ENCODE measurements around the gene NRARP. TPM values are rescaled to one million over a fixed set of nuclear protein-coding genes. Genes with fewer than 3 reads are reported as not detected.
"Not testable (repeated sequence)": the region's sequence is repeated elsewhere in the genome, so short reads cannot be mapped to it uniquely, and the experiment has no call there.

The NRARP gene
- total RNA-seq, 3 donors from 2014 or later = 7.6 to 15.6 (median 11.6) TPM

- DNase-seq (no peak), ATAC-seq (no peak)
- Mint-ChIP-seq H3K27me3 (ENCODE audit: low read depth) (no peaks in the 10 kb centered on the region), H3K4me1 (ENCODE audit: low read depth) (peaks cover 2% of the 10 kb centered on the region), H3K9me3 (no peaks in the 10 kb centered on the region), H3K36me3 (ENCODE audit: insufficient read depth) (peaks cover 6% of the 10 kb centered on the region), H3K4me3 (no peak overlapping the region)
Measured at GRCh38 chr9:137262909-137263285, 39.2 kb downstream of the NRARP start.

GRCh38 chr9:137262173-137262908 lies 39.7 kb downstream of the NRARP start:
- not testable (repeated sequence) for ATAC-seq; H3K9me3 Mint-ChIP-seq; H3K4me1 Mint-ChIP-seq (ENCODE audit: low read depth); DNase-seq; H3K4me3 Mint-ChIP-seq; H3K36me3 Mint-ChIP-seq (ENCODE audit: insufficient read depth); H3K27me3 Mint-ChIP-seq (ENCODE audit: low read depth)

- no peak for DNase-seq
- ATAC-seq = no peak
- Mint-ChIP-seq H3K9me3 (no peaks in the 10 kb centered on the region), H3K4me1 (ENCODE audit: low read depth) (peaks cover 14% of the 10 kb centered on the region), H3K4me3 (peak overlapping the region; percentile 89), H3K27me3 (ENCODE audit: low read depth) (no peaks in the 10 kb centered on the region), H3K36me3 (ENCODE audit: insufficient read depth) (peaks cover 4% of the 10 kb centered on the region)
Measured at GRCh38 chr9:137256856-137257255, 45.2 kb downstream of the NRARP start.

GRCh38 chr9:137256362-137256761 lies 45.7 kb downstream of the NRARP start:
- H3K9me3 Mint-ChIP-seq = no peaks in the 10 kb centered on the region
- H3K4me3 Mint-ChIP-seq = peak overlapping the region; percentile 89
- H3K27me3 Mint-ChIP-seq (ENCODE audit: low read depth) = no peaks in the 10 kb centered on the region
- no peaks in the 10 kb centered on the region for H3K36me3 Mint-ChIP-seq (ENCODE audit: insufficient read depth)
- no peak for ATAC-seq
- peaks cover 12% of the 10 kb centered on the region for H3K4me1 Mint-ChIP-seq (ENCODE audit: low read depth)
- no peak for DNase-seq

GRCh38 chr9:137255448-137256114 lies 46.5 kb downstream of the NRARP start:
- H3K9me3 Mint-ChIP-seq = no peaks in the 10 kb centered on the region
- H3K4me3 Mint-ChIP-seq = peak overlapping the region; percentile 89
- DNase-seq = no peak
- H3K36me3 Mint-ChIP-seq (ENCODE audit: insufficient read depth) = no peaks in the 10 kb centered on the region
- ATAC-seq = peak in 1 of 2 donors; percentile 49
- peaks cover 12% of the 10 kb centered on the region for H3K4me1 Mint-ChIP-seq (ENCODE audit: low read depth)
- H3K27me3 Mint-ChIP-seq (ENCODE audit: low read depth) = no peaks in the 10 kb centered on the region

GRCh38 chr9:137254624-137255447 lies 47.2 kb downstream of the NRARP start, which contains the start of gene NELFB:
Gene NELFB, plus strand, starts transcription at chr9:137255327.
- DNase-seq = peak; percentile 97
- H3K4me3 Mint-ChIP-seq = peak within 1 kb of the TSS; percentile 89
- no peaks in the 10 kb centered on the region for H3K27me3 Mint-ChIP-seq (ENCODE audit: low read depth)
- no peaks in the 10 kb centered on the region for H3K36me3 Mint-ChIP-seq (ENCODE audit: insufficient read depth)
- ATAC-seq = peak; percentile 93 to 94
- H3K9me3 Mint-ChIP-seq = no peaks in the 10 kb centered on the region
- H3K4me1 Mint-ChIP-seq (ENCODE audit: low read depth) = peaks cover 12% of the 10 kb centered on the region

GRCh38 chr9:137253717-137254623 lies 48.1 kb downstream of the NRARP start:
- H3K27me3 Mint-ChIP-seq (ENCODE audit: low read depth) = no peaks in the 10 kb centered on the region
- no peak for DNase-seq
- H3K4me3 Mint-ChIP-seq = peak overlapping the region; percentile 84
- no peaks in the 10 kb centered on the region for H3K9me3 Mint-ChIP-seq
- no peak for ATAC-seq
- H3K36me3 Mint-ChIP-seq (ENCODE audit: insufficient read depth) = no peaks in the 10 kb centered on the region
- peaks cover 12% of the 10 kb centered on the region for H3K4me1 Mint-ChIP-seq (ENCODE audit: low read depth)

GRCh38 chr9:137252555-137253506 lies 49.2 kb downstream of the NRARP start:
- peaks cover 12% of the 10 kb centered on the region for H3K4me1 Mint-ChIP-seq (ENCODE audit: low read depth)
- H3K36me3 Mint-ChIP-seq (ENCODE audit: insufficient read depth) = no peaks in the 10 kb centered on the region
- no peaks in the 10 kb centered on the region for H3K27me3 Mint-ChIP-seq (ENCODE audit: low read depth)
- no peak overlapping the region for H3K4me3 Mint-ChIP-seq
- H3K9me3 Mint-ChIP-seq = no peaks in the 10 kb centered on the region
- ATAC-seq = no peak
- no peak for DNase-seq

GRCh38 chr9:137251490-137252268 lies 50.4 kb downstream of the NRARP start:
- no peaks in the 10 kb centered on the region for H3K27me3 Mint-ChIP-seq (ENCODE audit: low read depth)
- ATAC-seq (no peak), DNase-seq (no peak)
- H3K36me3 Mint-ChIP-seq (ENCODE audit: insufficient read depth) = no peaks in the 10 kb centered on the region
- no peak overlapping the region for H3K4me3 Mint-ChIP-seq
- peaks cover 12% of the 10 kb centered on the region for H3K4me1 Mint-ChIP-seq (ENCODE audit: low read depth)
- no peaks in the 10 kb centered on the region for H3K9me3 Mint-ChIP-seq

- no peaks in the 10 kb centered on the region for H3K36me3 Mint-ChIP-seq (ENCODE audit: insufficient read depth)
- no peak for DNase-seq
- H3K27me3 Mint-ChIP-seq (ENCODE audit: low read depth) = no peaks in the 10 kb centered on the region
- ATAC-seq = no peak
- H3K4me3 Mint-ChIP-seq = no peak within 1 kb of the TSS
- no peaks in the 10 kb centered on the region for H3K9me3 Mint-ChIP-seq
- peaks cover 6% of the 10 kb centered on the region for H3K4me1 Mint-ChIP-seq (ENCODE audit: low read depth)
Measured at GRCh38 chr9:137251194-137251461, 50.9 kb downstream of the NRARP start, which contains the start of gene STPG3. Gene STPG3, plus strand, starts transcription at chr9:137251286. Its CDS starts 1 bp downstream, at chr9:137251287.

- no peak overlapping the region for H3K4me3 Mint-ChIP-seq
- H3K27me3 Mint-ChIP-seq (ENCODE audit: low read depth) = no peaks in the 10 kb centered on the region
Measured at GRCh38 chr9:137250329-137251193, 51.5 kb downstream of the NRARP start.

More at GRCh38 chr9:137250329-137251193, 51.5 kb downstream of the NRARP start:
- Mint-ChIP-seq H3K36me3 (ENCODE audit: insufficient read depth) (no peaks in the 10 kb centered on the region), H3K4me1 (ENCODE audit: low read depth) (peaks cover 5% of the 10 kb centered on the region), H3K9me3 (no peaks in the 10 kb centered on the region)
- ATAC-seq (no peak), DNase-seq (no peak)

All from activated T-cell treated with anti-CD3 and anti-CD28 coated beads, Interleukin-2, amount 50 U/mL, for 4 hours (primary cell).